Putamen (tissue), 1 donor: Measurements from ENCODE around the gene PDE6A.
"Not testable (repeated sequence)": the region's sequence is repeated elsewhere in the genome, so short reads cannot be mapped to it uniquely, and the experiment has no call there.

Experiments used
- DNase-seq: peaks from one replicate; pipeline ENCODE4 v3.0.0-alpha.2; 2016; ENCODE audit warnings: low spot score

The PDE6A gene

GRCh38 chr5:149894237-149894636 lies 50.4 kb downstream of the PDE6A start:
- no peak for DNase-seq

- no peak for DNase-seq
Observed at GRCh38 chr5:149893403-149893931, 51.1 kb downstream of the PDE6A start.

- DNase-seq = no peak
Observed at GRCh38 chr5:149892594-149892993, 52.0 kb downstream of the PDE6A start.

- DNase-seq = no peak
Observed at GRCh38 chr5:149888280-149888679, 56.3 kb downstream of the PDE6A start.

- no peak for DNase-seq
Observed at GRCh38 chr5:149887622-149888183, 56.9 kb downstream of the PDE6A start.

- DNase-seq = no peak
Observed at GRCh38 chr5:149886692-149887470, 57.7 kb downstream of the PDE6A start.

GRCh38 chr5:149886060-149886459 lies 58.5 kb downstream of the PDE6A start:
- no peak for DNase-seq

- DNase-seq = no peak
Observed at GRCh38 chr5:149885513-149885912, 59.1 kb downstream of the PDE6A start.

- DNase-seq = no peak
Observed at GRCh38 chr5:149883550-149883949, 61.0 kb downstream of the PDE6A start.

- not testable (repeated sequence) for DNase-seq
Observed at GRCh38 chr5:149882633-149883032, 62.0 kb downstream of the PDE6A start.

- DNase-seq = no peak
Observed at GRCh38 chr5:149881874-149882273, 62.7 kb downstream of the PDE6A start.

- DNase-seq = no peak
Observed at GRCh38 chr5:149881069-149881622, 63.4 kb downstream of the PDE6A start.

- not testable (repeated sequence) for DNase-seq
Observed at GRCh38 chr5:149879593-149879992, 65.0 kb downstream of the PDE6A start.

GRCh38 chr5:149878371-149878770 lies 66.2 kb downstream of the PDE6A start:
- DNase-seq = no peak

GRCh38 chr5:149873896-149874295 lies 70.7 kb downstream of the PDE6A start:
- no peak for DNase-seq

- DNase-seq = no peak
Observed at GRCh38 chr5:149872351-149873040, 72.1 kb downstream of the PDE6A start.

GRCh38 chr5:149871471-149871870 lies 73.1 kb downstream of the PDE6A start:
- no peak for DNase-seq

- DNase-seq = no peak
Observed at GRCh38 chr5:149870697-149871096, 73.9 kb downstream of the PDE6A start.

GRCh38 chr5:149870232-149870631 lies 74.4 kb downstream of the PDE6A start:
- DNase-seq = no peak

GRCh38 chr5:149869411-149869821 lies 75.2 kb downstream of the PDE6A start:
- DNase-seq = no peak

GRCh38 chr5:149865746-149866145 lies 78.8 kb downstream of the PDE6A start:
- no peak for DNase-seq

GRCh38 chr5:149863830-149864229 lies 80.8 kb downstream of the PDE6A start:
- DNase-seq = no peak

- DNase-seq = no peak
Observed at GRCh38 chr5:149863176-149863575, 81.4 kb downstream of the PDE6A start.
